ENCODE measurements around the gene PRR14.

GRCh38 chr16:30669026-30669902 is 18.5 kb downstream of the PRR14 start:
- no peak for TF ChIP-seq POLR2A (IDR thresholded peaks at IDR 0.05)
- no peak for TF ChIP-seq CTCF (IDR thresholded peaks at IDR 0.05)

Data from Peyer's patch (tissue), 4 donors.